NCI-H2196 treated with DMSO at 0.1 percent for 48 hours (cell line): ENCODE results near the gene TMEM163.

Experiments
- DNase-seq: peaks from one replicate; lab custom pipeline; 2025; ENCODE audit not compliant: unreplicated experiment; lab: John Stamatoyannopoulos, UW

The TMEM163 gene

GRCh38 chr2:134413912-134414311 is 304.9 kb downstream of the TMEM163 start:
- no peak for DNase-seq

- no peak for DNase-seq
Observed at GRCh38 chr2:134413430-134413829, 305.4 kb downstream of the TMEM163 start.

DNA sequence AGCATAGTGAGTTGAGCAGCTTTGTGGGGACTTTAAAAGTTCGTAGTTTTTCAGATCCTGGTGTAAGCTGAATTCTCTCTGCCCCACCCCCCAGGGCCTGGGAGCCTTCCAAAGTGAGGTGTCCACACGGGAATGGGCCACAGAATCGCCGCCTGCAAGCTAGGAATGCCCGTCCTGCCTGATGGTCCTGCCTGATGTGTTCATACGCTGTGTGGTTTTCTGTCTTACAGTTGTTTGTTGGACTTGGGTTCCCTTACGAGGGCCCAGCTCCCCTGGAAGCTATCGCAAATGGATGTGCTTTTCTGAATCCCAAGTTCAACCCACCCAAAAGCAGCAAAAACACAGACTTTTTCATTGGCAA is 306.2 kb downstream of the TMEM163 start:
- DNase-seq, result no peak

DNA sequence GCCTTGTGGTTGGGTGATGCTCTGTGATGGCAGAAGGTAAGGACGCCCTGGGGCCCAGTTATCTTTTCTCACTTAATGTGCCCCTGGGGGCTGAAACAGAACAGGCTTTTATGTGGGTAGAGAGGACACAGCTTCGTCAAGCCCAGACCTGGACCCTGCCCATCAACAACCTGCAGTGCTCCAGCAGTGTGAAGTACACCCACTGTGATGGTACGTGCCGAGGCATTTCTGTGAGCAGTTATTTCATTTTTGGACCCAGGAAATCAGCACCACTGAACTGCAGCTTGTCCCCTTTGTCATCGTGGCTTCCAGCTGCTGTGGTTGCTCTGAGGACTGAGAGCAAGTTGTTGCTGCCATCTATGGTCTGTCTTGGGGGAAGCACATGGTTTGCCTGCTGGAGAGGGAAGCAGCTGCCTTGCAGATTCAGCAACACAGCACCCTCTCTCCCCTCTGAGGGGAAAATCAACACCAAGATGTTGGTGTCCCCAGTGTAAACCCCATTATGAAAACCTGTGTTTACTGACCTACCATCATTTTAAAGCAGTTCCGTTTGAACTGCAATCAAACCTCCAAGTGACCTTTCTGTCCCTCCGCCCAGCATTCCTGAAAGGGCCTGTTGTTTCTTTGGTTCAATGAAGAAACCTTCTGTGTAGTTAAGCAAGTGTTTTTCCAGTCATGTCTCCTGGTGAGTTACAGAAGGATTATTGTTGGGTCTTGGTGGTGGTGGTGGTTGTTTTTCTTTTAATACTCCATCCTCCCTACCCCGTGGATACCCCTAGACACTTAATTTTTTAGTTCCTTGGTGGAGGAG is 306.8 kb downstream of the TMEM163 start:
- DNase-seq, result peak; percentile 75

DNA sequence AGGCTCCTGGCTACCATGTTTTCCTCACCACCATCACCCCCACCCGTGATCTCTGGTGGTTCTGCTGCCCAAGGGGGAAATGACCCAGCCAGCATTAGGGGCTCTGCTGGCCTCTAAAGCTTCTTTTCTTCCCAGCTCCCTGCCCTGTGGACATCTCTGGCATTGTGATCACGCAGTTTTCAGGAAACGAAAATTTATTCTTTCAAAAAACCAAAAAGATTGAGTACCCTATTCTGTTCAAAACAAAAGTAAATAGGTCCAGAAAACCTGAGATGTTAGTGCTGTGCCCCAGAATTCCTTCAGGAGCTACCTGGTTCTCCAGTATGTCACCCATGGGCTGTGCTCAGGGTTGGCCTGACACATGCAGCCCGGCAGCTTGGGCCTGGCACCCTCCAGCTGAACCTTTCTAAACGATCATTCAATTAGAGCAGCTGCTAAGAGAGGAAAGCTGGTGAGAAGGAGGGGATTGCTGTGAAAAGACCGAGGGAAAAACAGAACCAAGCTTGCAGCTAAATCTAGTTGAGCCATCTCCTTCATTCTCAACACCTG is 307.4 kb downstream of the TMEM163 start:
- no peak for DNase-seq

GRCh38 chr2:134410831-134411231 is 308.0 kb downstream of the TMEM163 start:
- no peak for DNase-seq

- DNase-seq, result no peak
Observed at GRCh38 chr2:134410006-134410405, 308.8 kb downstream of the TMEM163 start.

- no peak for DNase-seq
Observed at GRCh38 chr2:134408791-134409190, 310.0 kb downstream of the TMEM163 start.

DNA sequence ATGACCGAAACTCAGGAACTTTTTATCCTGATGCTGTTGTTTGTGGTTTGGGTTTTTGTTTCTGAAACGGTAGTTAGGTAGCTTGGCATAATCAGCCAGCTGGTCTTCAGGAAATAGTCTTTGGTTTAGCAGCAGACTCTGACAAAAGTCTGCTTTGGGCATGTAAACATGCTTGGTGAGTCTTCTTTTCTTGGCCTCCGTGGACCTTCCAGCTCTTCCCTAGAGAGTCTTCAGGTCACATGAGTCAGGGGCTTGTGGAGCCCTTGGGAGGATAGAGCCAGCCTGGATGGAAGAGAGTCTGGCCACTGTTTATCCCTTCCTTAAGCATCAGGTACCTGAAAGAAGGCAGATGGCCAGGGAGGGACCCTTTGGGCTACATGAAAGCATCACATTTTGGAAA is 310.4 kb downstream of the TMEM163 start:
- no peak for DNase-seq

DNA sequence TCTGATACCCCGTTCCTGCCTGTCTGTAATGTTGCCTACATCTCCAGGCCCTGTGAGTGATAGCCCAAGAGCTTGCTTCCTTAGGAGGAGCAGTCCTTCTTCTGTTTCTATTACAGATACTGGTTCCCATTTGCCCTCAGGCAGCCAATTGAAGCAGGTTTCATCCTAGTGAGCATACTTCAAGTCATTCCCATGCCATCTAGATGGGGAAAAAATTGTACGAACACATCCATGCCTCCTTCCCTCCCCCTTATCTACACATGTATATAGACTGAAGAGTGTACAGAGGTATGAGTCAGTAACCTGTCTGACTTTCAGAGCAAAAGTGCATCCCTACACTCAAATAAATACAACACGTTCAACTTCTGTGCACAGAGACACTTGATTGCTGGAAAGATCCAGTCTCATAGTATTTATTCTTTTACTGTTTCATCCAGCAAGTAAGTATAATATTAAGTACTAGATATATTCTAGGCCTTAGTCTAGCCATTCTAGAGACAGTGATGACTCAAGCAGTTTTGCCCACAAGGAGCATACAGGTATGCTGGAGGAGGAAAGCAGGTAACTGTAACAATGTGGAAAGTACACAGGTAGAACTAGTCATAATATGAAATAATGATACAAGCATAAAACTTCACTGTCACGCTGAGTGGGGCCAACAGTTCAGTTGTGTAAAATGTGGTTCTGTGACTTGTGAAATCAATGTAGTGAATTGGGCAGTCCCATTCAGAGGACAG is 311.5 kb downstream of the TMEM163 start:
- DNase-seq, result no peak

- DNase-seq, result no peak
Observed at GRCh38 chr2:134406736-134407135, 312.1 kb downstream of the TMEM163 start.

- DNase-seq, result no peak
Observed at GRCh38 chr2:134406311-134406710, 312.5 kb downstream of the TMEM163 start.
